Skin of body (tissue), 2 donors: ENCODE data around the gene PDZD2. TPM values are rescaled to one million over a fixed set of nuclear protein-coding genes. Genes with fewer than 3 reads are reported as not detected.
A peak's percentile ranks its signal among the peaks of the same experiment; 100 is the strongest.

Experiments used
- DNase-seq: peaks from one replicate; lab custom pipeline; 2025; lab: John Stamatoyannopoulos, UW
- total RNA-seq: library from RNA; depleted of rRNA; stranded (reverse); fragments of >200 nt; gene quantifications from one replicate; pipeline ENCODE4 v1.2.3, GENCODE V29; 2014

The PDZD2 gene
- total RNA-seq, 1 donor from 2014 or later = 34.9 TPM

DNA sequence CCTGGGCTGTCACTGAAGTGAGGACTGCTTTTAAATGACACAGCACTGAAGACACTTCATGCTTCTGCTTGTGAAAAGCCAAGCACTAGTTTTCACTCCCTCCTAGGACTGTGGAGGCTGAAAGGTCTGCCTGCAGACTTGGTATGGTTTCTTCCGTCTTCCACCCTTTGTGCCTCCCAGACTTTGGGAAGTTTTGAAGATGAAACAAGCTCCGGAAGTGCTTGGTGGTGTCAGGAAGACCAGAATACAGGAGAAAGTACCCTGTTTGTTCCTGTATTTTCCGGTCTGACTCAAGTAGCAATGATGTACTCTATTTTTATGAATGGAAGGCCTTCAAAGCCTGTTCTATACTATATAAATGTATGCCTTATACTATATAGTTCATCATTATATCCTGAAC is 222.7 kb downstream of the PDZD2 start:
- DNase-seq = no peak

DNA sequence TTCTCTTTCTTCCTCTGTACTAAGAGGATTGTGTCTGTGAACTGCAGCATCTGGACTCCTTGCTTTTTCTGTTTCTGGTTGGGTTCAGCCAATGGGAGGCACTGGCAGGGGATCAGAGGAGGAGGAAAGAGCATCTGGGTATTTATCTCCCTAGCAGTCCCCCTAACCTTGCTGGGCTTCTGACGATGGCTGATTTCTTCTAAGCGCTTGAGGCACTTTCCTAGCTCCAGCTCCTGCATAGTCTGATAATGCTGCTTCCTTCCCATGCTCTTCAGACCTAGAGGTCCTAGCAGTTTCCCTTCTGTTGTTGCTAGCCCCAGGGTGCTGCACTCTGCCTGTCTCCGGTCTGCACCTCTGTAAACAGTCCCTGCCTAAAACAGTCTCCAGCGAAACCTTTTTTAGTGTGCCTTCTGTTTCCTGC is 225.1 kb downstream of the PDZD2 start:
- peak; percentile 29 for DNase-seq

DNA sequence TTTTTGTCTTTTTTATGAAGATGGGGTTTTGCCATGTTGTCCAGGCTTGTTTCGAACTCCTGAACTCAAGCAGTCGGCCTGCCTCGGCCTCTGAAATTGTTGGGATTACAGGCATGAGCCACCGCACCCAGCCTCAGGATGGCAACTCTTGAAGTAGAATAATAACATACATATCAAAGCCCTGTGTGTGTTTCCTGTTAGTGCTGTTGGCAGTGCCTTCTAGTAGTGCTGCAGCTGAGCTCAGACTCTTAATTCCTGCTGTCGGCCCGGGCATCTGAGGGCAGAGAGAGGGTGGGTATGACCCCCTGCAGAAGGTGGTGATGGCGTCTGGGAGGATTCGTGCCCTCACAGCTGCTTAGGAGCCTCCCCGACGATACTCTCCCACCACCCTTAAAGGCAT is 227.2 kb downstream of the PDZD2 start:
- no peak for DNase-seq

DNA sequence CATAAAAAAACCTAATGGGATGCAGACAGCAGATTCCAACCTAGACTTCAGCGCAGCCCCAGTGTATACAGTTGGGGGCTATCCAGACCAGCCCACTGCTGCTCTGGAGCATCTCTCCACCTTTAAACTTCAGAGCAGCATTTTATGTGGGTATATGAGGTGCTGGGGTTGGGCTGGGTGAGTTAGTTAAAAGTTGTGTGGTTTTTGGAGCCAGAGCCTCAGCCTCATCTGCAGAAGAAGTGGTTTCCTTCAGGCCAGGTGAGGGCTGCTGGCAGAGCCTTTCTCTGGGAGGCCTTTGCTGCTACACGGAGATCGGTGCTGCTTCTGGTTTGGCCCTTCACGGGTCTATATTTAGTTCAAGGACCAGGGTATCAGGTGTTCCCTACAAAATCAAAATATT is 228.3 kb downstream of the PDZD2 start:
- DNase-seq = no peak

DNA sequence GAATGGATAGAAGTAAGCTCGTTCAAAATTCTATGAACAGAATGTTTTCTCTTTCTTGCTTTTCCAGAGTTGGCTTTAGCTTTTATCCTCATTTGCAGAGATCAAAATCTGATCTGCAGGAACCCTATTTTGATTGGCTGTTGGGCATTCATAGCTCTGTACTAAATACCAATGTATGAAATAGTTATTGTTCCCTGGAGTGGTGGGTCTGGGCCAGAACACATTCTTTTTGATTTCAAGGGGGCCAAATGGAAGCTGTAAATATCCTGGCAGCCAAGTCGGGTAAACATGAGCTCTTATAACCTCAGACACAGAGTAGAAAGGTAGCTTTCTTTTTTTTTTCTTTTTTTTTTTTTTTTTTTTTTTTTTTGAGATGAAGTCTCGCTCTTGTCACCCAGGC is 241.5 kb downstream of the PDZD2 start:
- peak; percentile 62 for DNase-seq

DNA sequence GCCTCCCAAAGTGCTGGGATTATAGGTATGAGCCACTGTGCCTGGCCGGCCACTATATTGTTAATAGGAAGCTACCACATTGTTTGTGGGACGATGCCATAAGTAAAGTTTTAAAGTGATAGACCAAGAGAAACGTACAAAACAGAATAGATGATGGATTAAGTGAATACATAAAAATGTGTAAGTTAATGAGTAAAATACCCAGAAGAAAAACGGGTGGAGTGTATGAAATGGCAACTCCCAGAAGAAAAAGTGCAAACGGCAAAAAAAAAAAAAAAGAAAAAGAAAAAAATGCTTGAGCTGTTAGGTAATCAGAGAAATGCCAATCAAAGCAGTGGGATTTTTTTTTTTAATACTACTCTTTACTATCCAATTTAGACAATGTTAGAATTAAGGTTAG is 246.0 kb downstream of the PDZD2 start:
- DNase-seq = no peak

DNA sequence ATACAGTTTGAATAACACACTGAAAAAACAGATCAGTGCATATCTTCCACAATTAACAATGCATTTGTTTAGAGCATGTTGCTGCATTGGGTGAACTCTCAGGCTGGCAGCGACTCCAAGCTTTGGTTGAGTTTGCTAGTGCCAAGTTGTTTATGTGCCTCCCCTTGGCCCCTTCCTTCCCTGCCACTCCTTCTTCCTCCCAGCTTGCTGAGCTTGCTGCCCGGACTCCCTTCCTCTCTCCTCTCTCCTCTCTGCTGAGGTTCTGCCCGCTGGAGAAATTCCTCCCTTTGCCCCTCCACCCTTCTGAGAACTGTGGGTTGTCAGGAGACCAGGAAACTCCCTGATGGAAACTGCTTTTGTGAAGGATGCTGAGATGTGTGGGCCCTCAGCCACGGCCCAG is 247.3 kb downstream of the PDZD2 start:
- no peak for DNase-seq

DNA sequence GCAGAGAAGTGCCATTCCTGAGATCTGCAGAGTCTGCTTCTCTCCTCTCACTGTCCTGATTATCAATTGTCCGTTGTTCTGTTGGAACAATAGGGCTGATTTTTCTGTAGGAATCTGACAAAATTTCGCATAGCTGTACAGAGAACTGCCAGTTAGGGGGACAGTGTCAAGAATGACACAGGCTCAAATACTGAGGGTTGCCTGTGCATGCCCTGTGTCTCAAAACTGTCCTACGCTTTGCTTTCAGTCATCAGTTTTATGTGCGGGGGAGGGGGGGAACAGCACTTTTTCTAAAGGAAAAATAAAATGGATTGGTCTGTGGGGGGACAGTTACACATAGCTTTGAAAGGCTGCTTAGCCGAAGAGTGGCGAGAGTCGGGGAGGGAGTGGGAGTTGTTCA is 248.6 kb downstream of the PDZD2 start:
- DNase-seq = no peak

DNA sequence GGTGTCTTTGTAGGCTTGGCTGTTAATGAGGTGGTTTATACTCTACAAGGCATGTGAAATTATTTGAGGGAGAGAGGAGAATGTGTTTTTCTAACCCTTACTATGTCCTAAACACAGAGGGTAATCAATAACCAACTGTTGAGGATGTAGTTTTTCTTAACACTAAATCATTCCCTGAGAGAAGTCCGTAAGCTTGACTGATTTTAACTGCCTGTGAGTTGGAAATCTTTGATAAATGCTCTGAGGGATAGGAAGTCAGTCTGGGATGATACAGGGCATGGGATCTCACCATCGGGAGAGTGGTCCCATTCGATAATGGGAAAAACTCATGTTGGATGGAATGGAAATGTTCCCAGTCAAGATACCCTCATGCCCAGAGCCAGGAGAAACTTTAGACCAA is 249.6 kb downstream of the PDZD2 start:
- no peak for DNase-seq

DNA sequence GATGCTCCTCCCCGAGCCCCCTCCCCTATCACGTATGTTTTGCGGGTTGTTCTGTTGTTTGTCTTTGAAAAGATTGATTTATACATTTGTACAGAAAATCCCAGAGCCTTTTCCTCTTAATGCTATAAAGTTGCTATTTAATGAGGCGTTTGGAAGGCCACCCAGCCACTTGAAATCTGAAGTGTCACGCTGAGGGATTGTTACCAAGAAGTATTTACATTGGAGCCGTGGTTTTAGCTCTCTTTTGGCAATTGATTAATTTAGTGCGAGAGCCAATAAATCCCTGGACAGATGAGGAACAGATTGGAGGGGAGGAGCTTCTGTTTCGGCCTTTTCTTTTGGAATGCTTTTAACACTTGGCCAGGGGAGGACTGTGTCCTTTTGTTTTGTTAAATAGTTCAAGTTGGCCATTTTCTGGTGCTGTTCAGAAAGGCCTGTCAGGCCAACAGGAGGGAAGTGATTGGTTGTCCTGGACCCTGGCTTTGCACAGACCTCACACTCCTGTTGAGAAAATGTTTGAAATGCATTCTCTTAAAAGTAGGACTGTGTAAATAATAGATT is 250.2 kb downstream of the PDZD2 start:
- DNase-seq = peak; percentile 32

DNA sequence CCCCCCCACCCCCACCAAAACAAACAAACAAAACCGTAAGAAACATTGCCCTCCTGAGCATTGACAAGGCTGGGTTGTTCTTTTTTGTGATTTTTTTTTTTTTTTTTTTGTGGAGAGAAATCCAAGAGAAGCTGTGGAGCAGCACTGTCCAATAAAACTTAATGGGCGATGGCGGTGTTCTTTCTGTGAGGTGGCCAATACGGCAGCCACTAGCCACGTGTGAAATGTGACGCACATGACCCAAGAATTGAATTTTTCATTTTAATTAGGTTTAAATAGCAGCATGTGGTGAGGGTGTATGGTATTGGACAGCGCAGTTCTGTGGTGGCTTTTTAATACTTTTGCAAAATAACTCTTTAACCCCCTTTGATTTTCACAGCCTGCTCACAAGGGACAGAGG is 251.1 kb downstream of the PDZD2 start:
- peak; percentile 53 for DNase-seq

DNA sequence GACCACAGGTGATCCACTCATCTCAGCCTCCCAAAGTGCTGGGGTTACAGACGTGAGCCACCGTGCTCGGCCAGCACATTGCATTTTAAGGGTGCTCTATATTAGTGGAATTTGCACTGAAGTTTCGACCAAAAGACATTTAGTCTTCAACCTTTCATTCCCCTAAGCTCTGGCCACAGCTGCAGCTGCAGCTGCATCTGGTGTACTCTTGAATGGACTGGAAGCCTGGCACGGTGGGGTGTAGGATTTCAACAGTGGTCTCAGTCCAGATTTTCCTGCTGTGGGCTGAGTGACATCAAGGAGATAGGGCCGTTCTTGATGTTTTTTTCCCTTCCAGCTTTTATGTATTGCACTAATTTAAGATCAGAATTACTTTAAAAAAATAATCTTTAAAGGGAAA is 255.2 kb downstream of the PDZD2 start:
- no peak for DNase-seq

DNA sequence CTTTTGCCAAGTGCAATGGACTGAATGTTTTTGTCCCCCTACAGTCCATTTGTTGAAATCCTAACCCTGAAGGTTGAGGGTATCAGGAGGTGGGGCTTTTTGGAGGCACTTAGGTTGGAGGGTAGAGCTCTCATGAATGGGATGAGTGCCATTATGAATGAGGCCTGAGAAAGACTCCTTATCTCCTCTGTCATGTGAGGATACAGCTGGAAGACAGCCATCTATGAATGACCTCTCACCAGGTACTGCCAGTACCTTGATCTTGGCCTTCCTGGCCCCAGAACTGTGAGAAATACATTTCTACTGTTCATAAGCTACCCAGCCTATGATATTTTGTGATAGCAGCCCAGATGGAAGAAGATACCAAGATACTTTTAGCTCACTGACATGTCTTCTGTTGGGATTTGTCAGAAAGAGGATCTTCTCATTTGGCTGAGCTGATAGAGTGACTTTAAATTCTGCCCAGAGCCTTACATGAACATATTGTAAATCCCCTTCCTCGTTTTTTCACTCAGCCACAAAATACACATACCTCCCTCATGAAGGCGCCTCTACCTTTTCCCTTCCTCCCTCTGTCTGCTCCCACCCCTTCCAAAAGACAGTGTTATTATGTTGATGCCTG is 256.4 kb downstream of the PDZD2 start:
- DNase-seq = no peak

DNA sequence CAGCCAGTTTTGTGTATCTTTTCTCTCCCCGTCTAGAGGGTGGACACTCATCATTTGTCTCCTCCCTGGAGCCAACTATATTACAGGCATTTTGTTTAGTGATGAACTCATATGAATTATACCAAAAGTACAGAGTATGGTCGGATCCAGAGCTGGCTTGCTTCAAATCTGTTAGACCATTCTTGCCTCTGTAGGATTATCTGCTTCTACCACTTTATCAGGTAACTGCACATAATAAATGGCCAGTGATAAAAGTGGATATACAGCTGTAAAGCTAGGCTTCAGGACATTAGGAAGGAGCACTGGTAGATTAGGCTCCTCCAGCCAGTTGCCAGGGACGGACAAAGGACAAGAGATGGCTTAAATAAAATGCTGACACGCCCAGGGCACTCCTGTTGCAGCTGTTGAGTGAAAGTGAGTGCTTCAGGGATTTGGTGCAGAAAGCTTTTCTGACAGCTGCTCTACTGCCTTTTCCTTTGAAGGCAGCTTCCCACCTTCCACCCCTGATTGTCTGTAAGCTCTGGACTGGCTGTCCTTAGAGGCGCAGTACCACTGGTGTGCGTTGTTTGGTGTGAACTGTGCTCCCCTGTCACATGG is 259.2 kb downstream of the PDZD2 start:
- DNase-seq = no peak

DNA sequence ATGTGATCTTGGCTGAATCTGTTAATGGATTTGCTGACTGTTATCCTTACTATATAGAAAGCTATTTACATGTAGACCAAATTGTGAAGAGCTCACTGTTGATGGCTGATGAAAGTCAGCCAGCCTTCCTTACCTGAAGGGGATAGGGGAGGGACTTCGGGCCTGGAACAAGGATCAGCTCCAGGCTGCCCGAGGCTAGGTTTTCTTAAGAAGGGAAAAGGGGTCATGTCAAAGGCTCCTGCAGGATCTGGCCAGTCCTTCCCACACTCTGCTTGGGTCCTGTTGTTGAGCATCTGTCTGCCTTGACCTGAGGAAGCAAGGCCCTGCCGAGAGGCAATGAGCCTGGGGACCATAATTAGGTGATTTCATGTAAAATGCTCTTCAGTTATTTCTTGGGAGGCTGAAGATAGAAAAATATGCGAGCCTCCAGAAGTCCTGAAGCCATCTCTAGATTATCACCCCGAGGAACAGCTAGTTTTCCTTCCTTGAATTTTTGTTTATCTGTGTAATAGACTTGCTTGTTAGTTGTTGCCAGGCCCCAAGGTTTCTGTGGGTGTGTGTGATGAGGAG is 261.4 kb downstream of the PDZD2 start:
- no peak for DNase-seq

DNA sequence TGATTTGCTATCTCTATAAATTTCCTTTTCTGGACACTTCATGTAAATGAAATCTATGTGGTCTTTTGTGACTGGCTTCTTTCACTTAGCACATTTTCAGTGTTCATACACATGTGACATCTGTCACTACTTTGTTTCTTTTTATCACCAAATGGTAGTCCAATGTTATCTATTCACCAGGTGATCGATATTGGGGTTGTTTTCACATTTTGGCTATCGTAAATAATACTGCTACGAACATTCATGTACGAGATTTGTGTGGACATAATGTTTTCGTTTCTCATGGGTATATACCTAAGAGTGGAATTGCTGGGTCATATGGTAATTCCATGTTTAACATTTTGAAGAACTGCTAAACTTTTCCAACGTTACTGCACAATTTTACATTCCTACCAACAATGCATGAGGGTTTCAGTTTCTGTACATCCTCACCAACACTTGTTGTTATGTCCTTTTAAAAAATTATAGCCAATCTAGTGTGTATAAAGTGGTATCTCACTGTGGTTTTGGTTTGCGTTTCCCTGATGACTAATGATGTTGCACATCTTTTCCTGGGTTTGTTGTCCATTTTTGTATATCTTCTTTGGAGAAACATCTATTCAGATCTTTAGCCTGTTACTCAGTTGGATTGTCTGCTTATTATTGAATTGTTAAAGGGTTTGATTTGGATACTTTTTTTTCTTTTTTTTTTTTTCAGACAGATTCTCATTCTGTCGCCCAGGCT is 263.0 kb downstream of the PDZD2 start:
- DNase-seq = no peak

DNA sequence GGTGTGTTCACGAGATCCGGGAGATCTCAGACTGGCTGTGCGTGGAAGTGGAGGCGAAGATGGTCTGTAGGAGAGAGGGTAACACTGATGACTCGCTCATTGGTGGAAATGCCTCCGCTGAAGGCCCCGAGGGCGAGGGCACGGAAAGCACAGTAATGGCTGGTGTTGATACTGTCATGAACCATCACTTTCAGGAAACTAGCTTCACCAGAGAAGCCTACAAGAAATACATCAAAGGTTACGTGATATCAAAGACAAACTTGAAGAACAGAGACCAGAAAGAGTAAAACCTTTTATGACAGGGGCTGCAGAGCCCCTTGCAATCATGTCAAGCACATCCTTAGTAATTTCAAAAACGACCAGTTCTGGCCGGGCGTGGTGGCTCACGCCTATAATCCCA is 269.5 kb downstream of the PDZD2 start:
- no peak for DNase-seq

DNA sequence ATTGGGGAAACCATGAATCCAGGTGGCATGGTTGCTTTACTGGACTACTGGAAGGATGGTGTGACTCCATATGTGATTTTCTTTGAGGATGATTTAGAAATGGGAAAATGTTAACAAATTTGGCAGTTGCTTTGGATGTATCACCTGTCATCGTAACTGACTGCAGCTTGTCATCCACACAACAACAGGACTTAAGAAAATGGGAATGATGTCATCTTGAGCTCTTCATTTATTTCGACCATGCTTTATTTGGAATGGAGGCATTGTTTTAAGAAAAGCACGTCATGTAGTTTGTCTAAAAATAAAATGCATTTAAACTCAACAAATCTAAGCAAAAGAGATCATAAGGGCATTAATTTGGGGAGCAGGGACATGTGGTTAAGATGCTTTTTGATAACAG is 270.1 kb downstream of the PDZD2 start:
- no peak for DNase-seq

DNA sequence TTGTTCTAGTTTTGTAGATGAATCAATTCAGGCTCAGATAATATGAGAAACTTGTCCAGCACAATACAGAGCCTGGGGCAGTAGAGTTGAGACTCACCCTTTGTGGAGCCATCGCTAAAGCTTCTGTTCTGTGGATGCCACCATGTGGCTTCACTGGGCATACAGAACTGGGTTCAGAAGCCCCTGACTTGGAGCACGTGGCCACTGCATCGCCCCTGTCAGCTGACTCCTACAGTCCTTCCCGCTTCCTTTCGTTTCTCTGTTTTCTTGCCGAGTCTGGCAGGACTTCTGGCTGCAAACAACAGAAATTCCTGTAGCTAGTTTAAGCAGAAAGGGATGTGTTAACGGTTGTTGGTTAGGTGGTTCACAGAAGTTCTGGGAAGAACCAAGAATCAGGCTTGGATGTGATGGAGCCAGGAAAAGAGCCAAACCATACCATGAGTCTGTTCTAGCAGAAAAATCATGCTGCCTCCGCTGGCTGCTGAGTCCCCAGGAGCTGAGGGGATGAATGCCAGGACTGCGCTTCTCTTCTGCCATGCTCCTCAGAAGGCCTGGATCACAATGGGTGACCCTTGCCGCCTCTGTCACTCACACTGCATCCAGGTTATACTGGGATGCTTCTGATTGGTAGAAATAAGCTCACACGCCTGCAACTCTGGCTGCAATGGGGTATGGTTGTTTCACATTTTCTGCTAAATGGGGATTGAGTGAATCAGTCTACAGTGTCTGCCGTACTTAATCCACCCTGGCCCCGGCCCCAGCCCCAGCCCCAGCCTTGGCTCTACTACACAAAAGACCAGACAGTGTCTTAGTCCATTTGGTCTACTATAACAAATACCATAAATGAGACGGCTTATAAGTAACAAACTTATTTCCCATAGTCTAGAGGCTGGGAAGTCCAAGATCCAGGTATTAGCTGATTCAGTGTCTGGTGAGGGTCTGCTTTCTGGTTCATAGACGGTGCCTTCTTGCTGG is 272.6 kb downstream of the PDZD2 start:
- no peak for DNase-seq

DNA sequence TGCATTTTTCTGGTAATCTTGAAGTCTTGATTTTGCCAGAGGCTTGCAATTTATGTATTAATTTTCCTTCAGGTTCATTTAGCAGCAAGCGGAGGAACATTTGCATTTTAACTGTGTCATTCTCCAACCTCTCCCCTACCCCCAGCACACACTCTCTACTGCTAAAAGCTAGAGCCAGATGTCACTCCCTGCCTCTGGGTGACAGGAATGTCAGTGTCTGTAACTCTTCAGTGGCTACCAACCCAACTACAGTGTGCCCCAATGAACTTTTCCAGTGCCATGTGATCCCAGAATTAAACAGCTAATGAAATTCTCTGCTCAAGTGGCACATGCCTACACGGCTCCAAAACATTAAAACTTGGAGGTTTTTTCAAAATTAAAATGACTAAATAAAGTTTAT is 274.9 kb downstream of the PDZD2 start:
- DNase-seq = no peak

DNA sequence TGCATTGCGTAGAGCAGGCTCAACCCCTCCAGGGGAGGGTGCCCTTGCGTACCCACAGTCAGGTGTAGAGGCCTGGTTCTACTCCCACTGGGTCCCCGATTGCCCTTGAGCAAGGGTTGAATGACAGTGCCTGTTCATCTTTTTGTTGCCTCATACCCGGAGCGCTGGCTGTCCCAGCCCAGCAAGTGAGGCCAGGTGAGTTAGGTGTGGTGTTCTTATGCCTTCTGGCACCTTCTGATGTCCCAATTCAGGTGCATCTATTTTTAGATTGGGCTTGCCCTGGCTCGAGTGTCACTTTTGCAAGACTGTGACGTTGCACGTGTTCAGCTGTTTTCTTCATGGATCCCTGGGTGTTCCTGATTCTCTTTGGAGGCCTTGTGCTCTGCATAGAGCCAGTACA is 277.4 kb downstream of the PDZD2 start:
- no peak for DNase-seq
